VCaP (cell line): ENCODE results near the gene DISC1.
"Not testable (repeated sequence)": the region's sequence is repeated elsewhere in the genome, so short reads cannot be mapped to it uniquely, and the experiment has no call there.

ENCODE experiments used
- H3K27ac ChIP-seq: fragments of 450-650 bp; 2 replicates; pipeline ENCODE4 v1.5.1; 2017
- TF ChIP-seq, protein P1 (sequence below): fragments of 450-650 bp; conservative IDR thresholded peaks from 2 replicates; pipeline ENCODE4 v1.5.1; 2017; ENCODE audit warnings: mild to moderate bottlenecking, moderate library complexity

The DISC1 gene

DNA sequence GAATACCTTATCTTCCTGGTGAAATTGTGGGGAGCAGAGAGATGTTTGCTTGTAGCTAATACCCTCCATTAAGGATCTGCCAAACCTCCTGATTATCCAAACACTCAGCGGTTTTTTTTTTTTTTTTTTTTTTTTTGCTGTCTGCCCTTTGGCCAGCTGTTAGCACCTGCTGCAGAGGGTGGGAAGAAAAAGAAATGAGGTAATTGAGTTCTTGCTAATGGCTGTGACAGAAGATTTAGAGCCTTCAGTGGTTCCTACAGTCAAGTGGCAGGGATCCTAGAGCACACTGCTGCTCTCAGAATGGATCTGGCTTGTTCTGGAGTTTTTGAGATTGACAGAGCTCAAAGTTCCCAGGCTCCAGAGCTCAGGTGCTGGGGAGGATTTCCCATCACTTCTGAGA, 342.5 kb downstream of the DISC1 start:
- no peak overlapping the region for H3K27ac ChIP-seq
- TF ChIP-seq, protein P1, sequence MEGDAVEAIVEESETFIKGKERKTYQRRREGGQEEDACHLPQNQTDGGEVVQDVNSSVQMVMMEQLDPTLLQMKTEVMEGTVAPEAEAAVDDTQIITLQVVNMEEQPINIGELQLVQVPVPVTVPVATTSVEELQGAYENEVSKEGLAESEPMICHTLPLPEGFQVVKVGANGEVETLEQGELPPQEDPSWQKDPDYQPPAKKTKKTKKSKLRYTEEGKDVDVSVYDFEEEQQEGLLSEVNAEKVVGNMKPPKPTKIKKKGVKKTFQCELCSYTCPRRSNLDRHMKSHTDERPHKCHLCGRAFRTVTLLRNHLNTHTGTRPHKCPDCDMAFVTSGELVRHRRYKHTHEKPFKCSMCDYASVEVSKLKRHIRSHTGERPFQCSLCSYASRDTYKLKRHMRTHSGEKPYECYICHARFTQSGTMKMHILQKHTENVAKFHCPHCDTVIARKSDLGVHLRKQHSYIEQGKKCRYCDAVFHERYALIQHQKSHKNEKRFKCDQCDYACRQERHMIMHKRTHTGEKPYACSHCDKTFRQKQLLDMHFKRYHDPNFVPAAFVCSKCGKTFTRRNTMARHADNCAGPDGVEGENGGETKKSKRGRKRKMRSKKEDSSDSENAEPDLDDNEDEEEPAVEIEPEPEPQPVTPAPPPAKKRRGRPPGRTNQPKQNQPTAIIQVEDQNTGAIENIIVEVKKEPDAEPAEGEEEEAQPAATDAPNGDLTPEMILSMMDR: no peak

- not testable (repeated sequence) for H3K27ac ChIP-seq
These were observed 343.2 kb downstream of the DISC1 start for GRCh38 chr1:231969761-231970160.

DNA sequence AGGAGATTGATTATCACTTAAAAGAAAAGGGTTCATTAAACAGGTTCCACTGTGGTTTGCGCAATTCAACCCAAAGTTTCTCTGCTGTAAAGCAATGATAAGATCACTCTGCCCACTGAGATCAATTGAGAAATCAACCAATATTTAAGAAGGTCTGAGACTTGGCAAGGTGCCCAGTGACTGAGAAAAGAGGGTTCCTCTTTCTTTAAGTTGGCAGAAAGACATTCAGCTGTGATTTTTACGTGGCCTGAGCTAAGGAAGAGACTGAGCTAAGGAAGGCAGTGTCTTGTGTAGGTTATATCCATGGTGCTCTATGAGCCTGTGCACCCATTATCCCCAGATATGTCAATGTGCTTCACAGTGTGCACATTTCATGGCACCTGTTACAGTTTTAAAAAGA, 344.1 kb downstream of the DISC1 start:
- TF ChIP-seq, protein P1: no peak
- no peak overlapping the region for H3K27ac ChIP-seq

GRCh38 chr1:231971397-231972110, 345.0 kb downstream of the DISC1 start:
- TF ChIP-seq, protein P1: no peak
- H3K27ac ChIP-seq: no peak overlapping the region

- no peak overlapping the region for H3K27ac ChIP-seq
These were observed 345.5 kb downstream of the DISC1 start for GRCh38 chr1:231972111-231972445.

DNA sequence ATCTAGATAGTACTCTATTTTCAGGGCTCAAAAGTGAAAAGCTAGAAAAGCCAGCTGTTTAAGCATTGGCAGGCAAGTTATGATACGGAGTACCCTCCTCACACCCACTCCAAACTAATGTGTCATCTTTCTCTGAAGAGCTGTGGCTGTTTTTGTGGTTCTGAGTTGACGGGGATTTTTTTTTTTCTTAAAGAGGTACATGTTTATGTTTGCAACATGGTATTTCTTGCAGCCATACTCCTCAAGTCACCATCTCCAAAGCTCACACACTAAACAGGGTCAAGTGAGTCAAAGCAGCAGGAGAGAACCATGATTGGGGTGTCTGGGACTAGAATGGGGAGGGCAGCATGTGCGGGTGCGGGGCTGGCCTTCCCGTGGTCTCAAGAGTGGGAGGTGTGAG, 347.2 kb downstream of the DISC1 start:
- TF ChIP-seq, protein P1: no peak
- H3K27ac ChIP-seq: no peak overlapping the region

More at GRCh38 chr1:231972111-231972445, 345.5 kb downstream of the DISC1 start:
- TF ChIP-seq, protein P1: no peak

DNA sequence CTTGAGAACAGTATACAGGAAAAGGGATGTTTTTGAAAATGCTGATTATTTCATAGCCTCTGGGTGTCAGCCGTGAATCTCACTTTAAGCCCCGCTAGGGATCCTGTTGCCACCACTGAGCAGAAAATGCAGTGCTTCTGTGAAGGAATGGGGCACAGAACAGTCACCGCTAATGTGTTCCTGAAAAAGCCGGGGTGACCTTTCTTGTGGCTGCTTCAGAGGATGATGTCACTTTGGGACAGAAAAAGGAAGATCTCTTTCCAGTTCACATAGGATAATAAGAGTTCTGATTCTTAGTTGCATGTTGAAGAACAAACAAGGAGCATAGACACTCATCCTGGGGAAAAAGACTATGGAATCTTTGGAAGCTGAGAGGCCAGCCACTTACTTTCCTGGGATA, 349.6 kb downstream of the DISC1 start:
- TF ChIP-seq, protein P1: no peak
- no peak overlapping the region for H3K27ac ChIP-seq

- TF ChIP-seq, protein P1: no peak
- no peak overlapping the region for H3K27ac ChIP-seq
These were observed 355.1 kb downstream of the DISC1 start for GRCh38 chr1:231981675-231982074.
